Skeletal muscle cell (primary cell): Measurements from ENCODE around the gene MORN3.
"Not testable (repeated sequence)": the region's sequence is repeated elsewhere in the genome, so short reads cannot be mapped to it uniquely, and the experiment has no call there.

Experiments
- DNase-seq: peaks from one replicate; pipeline ENCODE4 v3.0.0-alpha.2; 2010; ENCODE audit warnings: low read depth
- H3K4me3 ChIP-seq: 2 replicates; pipeline ENCODE4 v1.5.1; 2011; ENCODE audit warnings: low read depth, mild to moderate bottlenecking, control low read depth, low read length, moderate library complexity

MORN3 gene

DNA sequence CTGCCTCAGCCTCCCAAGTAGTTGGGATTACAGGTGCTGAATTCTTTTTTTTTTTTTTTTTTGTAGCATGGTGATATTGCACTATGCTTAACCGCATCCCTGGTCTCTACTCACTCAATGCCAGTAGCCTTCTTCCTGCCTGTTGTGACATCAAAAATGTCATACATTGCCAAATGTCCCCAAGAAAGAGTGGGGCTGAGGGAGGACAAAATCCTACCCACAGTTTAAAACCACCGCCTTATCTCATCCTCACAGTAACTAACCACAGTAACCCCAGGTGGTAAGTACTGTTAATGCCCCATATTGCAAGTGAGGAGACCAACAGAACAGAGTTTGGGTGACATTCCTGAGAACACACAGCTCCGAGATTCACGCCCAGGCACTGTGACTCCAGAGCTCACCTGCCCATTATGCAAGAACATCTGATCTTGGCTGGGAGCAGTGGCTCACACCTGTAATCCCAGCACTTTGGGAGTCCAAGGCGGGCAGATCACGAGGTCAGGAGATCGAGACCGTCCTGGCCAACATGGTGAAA lies 19.6 kb downstream of the MORN3 start:
- DNase-seq: no peak
- H3K4me3 ChIP-seq: no peak overlapping the region

DNA sequence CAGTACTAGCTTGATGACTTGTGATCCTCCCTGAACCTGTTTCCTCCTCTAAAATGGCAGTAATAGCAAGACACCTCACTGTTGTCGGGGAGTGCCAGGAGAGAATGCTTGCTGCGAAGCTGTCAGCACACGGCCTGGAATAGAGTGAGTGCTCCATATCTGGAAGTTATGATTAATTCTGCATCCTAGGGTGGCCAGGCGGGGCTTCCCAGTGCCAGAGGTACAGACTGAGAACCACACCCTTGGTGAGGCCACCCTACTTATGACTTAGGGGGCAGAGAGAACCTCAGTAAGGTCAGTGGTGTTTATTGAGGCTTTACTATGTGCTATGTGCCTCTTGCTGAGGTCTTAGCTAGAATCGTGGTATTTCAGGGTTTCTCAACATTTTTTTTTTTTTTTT lies 20.1 kb downstream of the MORN3 start:
- no peak overlapping the region for H3K4me3 ChIP-seq
- no peak for DNase-seq

DNA sequence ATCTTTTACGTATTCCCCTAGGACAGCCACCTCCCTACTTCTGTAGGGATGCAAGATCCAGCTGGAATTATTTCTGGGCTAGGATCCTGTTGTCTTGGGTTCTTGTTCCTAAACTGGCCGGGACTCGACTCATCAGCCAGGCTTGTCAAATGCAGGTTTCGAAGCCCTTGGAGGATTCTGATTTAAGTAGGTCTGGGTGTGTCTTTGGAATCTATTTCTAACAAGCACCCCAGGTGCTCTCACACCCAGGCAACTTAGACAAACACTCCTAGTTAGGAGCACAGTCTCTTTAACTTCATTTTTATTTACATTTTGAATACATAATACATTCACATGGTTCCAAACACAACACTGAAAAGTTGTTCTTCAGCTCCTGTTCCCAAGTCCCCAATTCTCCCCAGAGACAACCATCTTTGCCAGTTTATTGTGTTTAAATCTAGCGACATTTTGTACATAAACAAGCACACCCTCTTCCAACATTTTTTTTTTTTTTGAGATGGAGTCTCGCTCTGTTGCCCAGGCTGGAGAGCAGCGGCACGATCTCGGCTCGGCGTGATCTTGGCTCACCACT lies 20.9 kb downstream of the MORN3 start:
- no peak for DNase-seq
- no peak overlapping the region for H3K4me3 ChIP-seq

DNA sequence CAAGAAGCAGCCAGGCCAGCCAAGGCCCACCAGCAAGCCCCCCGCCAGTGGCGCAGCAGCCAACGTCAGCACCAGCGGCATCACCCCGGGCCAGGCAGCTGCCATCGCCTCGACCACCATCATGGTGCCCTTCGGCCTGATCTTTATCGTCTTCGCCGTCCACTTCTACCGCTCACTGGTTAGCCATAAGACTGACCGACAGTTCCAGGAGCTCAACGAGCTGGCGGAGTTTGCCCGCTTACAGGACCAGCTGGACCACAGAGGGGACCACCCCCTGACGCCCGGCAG lies 28.2 kb downstream of the MORN3 start:
- DNase-seq: no peak
- no peak overlapping the region for H3K4me3 ChIP-seq

DNA sequence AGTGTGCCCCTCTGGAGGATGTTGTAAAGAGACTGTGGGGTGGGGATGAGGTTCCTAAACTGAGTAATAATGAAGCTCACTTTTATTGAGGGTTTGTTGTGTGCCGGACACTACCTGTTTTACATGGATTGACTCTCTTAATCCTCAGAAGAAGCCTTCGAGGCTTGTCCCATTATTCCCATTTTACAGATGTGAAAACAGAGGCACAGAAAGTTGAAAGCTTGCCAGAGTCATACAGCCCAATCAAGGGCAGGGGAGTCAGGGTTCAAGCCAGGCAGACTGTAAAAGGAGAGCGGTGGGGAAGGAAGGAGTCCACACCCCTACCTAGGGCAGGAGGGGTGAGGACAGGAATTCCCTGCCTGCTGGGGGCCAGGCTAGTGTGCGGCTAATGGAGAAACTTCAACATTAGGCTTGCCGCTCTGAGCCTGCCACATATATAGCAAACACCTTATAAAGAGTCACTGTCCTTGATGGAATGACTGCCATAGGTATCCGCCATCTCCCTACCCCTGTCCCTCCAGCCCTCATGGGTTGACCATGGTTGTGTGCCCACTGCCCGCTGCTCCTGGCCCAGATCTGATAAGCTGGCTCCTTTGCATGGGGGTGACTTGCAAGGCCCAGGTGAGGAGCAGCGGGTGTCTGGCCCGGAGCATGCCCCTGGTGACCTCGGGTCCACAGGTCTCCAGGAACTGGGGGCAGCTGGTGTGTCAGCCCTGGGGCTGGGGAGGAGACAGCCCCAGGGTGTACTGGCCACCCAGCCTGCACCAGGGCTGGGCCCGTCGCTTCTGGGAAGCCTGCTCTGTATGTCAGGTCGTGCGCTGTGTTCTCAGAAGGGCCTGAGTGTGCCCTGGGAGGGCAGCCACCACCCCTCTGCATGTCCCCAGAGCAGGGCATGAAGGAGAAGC lies 30.9 kb downstream of the MORN3 start:
- DNase-seq: no peak

DNA sequence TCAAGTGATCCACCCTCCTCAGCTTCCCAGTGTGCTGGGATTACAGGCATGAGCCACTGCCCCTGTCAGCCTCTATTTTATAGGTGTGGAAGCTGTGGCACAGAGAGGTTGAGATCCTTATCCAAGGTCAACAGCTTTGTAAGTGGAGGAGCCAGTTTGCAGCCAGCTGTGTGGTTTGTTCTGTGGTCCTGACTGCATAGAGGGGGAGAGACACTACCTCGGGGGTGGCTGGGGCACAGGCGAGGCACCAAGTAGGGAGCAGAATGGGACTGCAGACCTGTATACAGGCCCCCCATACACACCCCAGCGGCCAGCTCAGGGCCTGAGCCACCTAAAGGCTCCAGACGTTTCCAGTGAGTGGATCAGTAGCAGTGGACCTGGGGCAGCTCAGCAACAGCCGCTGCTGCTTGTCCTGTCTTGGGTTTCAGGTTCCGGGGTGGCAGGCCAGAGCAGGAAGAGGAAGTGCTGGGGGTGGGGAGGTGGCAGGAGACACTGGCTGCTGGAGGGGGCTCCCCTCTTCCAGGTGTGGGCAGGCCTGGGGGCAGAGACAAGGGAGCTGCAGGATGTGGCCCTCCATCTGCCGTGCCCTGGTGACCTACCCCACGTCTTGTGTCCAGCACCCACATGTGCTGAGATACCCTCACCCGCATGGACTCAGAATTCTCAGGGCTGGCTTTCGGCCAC lies 32.1 kb downstream of the MORN3 start:
- H3K4me3 ChIP-seq: no peak overlapping the region

More for the DNA sequence above, 30.9 kb downstream of the MORN3 start:
- no peak overlapping the region for H3K4me3 ChIP-seq

DNA sequence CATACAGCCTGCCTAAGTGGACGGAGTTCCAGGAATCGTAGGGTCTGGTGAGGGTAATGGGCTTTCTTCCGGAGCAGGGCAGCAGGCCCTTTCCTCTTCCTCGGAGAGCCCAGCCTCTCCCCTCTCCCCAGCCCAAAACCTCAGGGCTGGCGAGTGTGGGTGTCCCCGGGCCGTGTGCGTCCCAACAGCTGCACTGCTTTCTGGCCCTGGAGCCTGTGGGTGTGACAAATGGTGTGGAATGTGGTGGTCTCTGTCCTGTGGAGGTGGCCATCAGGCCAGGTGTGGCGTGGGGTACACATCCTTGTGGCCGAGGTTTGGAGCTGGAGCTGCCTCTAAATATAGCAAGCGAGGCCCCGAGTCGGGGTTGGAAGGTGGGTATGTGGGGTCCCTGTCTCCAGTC lies 34.6 kb downstream of the MORN3 start:
- no peak overlapping the region for H3K4me3 ChIP-seq
- no peak for DNase-seq

More for the DNA sequence above, 32.1 kb downstream of the MORN3 start:
- DNase-seq: no peak

DNA sequence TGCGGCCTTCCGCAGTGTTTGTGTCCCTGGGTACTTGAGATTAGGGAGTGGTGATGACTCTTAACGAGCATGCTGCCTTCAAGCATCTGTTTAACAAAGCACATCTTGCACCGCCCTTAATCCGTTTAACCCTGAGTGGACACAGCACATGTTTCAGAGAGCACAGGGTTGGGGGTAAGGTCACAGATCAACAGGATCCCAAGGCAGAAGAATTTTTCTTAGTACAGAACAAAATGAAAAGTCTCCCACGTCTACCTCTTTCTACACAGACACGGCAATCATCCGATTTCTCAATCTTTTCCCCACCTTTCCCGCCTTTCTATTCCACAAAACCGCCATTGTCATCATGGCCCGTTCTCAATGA lies 35.6 kb downstream of the MORN3 start:
- not testable (repeated sequence) for DNase-seq, H3K4me3 ChIP-seq

DNA sequence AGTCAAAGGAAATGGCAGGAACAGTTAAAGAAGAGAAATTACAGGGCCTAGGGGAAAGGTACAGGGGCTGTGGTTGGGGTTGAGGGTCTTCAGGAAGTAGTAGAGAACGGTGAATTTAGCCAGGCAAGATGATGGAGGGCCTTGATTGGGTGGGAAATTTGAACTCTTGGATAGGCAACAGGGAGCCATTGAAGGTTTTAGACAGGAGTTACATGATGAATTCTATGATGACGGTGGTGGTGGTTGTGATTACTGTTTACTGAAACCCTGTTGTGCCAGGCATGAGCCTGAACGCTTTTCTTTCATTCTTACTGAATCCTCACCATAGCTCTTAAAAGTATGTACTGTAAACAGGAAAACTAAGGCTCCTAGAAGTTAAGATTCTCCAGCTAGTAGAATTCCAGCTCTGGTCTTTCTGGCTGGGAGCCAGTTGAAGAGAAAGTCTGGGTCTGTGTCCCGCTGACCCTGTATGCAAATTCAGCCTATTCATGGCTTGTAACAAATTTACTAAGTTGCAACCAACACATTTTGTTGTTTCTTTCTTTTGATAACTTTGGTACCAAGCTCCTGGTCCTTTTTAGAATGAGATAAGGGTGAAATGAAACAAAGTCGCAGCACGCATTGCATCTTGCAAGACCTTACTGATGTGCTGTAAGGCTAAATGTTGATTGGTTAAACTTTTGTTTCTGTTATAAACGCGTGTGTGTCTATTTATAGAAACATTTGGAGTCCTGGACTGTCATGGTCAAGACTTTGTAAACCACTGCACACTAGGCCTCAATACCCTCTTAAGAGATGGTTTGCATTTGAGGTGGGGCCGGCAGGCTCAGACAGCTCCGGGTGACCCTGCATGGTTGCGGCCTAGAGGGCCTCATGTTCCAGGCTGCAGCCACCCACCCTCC lies 37.1 kb downstream of the MORN3 start:
- no peak for DNase-seq
- no peak overlapping the region for H3K4me3 ChIP-seq

DNA sequence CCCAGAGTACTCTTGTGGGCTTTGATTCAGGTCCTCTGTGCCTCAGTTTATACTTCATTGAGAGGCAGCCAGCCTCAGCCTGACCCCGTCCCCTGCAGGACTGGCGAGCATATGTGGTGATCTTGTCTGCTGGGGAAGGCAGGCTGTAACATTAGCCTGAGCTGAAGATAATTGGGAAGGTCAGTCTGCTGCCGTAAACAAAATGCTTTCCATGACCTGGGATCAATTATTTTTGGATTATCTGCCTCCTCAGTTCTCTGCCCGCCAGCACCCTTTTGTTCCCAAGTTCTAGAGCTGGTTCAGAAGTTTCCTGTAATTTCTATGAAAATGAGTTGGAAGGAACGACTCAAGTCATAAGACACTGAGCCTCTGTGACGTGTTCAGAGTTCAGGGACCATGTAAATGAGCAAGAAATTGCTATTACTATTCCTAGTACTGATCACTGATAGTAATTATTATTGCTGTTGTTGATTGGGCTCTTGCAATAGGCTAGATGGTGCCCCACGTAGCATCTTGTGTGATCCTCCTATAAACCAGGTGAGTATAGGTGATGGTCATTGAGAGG lies 38.6 kb downstream of the MORN3 start:
- no peak for DNase-seq
- H3K4me3 ChIP-seq: no peak overlapping the region

DNA sequence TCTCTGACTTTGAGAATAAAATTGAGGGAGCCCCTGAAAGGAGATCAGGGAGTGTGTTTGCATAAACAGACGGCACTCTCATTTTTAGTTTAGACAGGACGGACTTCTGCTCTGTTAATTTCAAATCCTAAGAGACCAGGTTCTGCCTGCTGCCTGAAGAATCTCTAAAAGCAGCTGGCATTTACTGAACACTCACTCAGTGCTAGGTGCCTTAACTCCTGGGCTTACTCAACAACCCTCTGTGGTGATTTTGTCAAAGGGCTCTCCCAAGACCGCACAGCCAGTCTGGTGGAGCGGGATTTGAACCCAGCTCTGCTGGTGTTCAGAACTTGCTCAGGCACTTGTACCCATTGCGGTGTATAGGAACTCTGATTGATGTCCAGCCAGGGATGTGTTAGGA lies 40.9 kb downstream of the MORN3 start:
- no peak overlapping the region for H3K4me3 ChIP-seq
- no peak for DNase-seq

DNA sequence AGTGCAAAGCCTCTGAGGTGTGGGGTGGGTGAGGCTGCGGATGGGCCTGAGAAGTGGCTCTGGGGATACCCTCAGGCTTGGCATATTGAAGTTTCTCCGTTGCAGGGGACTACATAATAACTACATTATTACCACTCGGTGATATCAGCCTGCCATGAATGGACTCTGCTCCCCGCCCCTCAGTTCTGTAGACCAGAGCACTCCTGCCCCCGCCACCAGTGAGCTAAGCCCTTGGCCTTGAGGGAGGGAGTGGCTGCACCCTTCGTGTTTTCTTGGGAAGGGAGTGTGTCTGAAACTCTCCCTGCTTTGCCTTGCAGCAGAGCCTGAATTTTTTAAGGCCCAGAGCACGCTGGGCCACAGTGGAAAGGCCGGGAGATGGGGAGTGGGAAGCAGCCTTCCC lies 41.4 kb downstream of the MORN3 start:
- no peak for DNase-seq
- H3K4me3 ChIP-seq: peak overlapping the region; percentile 58

DNA sequence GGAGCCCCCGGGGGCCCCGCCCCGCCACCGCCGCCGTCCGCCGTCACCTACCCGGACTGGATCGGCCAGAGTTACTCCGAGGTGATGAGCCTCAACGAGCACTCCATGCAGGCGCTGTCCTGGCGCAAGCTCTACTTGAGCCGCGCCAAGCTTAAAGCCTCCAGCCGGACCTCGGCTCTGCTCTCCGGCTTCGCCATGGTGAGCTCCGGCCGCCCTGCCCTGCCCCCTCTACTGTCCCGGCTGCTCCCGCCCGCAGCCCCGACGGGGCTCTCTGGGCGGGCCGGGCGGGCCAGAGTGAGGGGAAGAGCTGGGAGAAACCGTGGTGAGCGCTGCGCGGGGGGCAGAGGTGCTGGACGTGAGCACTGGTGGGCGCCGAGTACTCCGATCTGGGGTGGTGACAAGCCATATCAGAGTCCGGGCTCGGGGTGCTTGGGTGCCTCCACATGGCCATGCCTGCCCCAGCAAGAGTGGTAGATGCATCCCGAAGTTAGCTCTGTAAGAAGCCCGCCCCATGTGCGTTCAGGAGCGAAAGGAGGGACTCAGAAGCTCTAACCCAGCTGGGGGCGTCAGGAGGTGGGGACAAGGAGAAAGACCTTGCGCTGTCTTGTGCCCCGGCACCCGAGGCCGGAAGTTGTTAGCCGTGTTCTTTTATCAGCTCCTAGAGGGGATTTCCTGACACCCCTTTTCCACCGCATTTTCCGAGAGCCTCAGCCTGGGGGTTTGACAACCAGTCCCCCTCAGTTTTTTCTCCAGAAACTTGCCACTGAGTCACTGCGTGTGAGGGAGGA lies 42.4 kb downstream of the MORN3 start:
- peak overlapping the region; percentile 58 for H3K4me3 ChIP-seq
- peak; percentile 15 for DNase-seq

DNA sequence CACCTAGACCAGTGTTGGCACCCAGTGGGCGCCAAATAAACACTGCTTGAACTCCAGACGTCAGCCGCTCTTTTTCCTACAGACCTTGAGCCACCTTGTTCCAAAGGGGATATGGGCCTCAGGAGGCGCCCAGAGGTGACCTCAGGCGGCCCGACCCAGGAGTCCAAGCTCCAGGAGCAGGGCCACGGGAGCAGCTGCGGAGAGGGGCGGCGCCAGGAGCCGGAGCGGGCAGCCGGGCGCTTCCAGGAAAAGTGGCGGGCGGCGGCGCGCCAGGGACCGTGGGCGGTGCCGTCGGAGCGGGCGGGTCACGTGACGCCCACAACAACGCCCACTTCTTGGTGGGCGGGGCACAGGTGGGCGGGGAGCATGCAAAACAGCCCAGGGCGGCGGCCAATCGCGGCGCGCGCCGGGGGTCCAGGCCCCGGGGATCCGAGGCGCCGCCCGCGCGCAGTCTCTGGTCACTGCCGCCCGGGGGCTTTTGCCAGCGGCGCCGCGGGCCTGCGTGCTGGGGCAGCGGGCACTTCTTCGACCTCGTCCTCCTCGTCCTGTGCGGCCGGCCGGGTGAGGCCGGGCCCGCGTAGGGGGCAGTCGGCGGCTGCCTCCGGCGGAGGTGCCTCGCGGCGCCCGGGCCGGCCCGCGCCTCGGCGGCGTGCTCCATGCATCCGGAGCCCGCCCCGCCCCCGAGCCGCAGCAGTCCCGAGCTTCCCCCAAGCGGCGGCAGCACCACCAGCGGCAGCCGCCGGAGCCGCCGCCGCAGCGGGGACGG lies 43.2 kb downstream of the MORN3 start, which contains the start of gene ORAI1:
Gene ORAI1, plus strand, starts transcription at position 444 of the 766 bp plus-strand sequence.
- DNase-seq: peak; percentile 81
- H3K4me3 ChIP-seq: peak within 1 kb of the TSS; percentile 58

DNA sequence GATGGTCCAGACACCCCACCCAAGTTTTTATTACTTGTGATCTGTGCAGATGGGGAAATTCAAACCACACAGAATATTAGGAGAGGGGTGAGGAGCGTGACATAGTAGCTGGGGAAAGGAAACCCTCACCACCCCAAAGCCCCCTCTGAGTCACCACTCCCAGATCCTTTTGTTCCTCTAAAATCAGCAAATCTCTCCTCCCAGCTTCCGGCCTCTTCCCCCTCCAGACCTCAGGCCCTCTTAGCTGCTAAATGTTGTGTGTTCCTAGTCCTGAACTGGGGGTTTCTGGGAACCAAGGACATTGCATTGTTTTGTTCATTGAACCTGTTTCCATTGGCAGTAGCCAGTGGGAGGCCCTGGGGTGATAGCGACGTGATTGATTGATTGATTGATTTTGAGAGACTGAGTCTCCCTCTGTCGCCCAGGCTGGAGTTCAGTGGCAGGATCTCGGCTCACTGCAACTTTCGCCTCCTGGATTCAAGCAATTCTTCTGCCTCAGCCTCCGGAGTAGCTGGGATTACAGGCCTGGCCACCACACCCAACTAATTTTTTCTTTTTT lies 49.0 kb downstream of the MORN3 start:
- DNase-seq: no peak
- H3K4me3 ChIP-seq: no peak overlapping the region

DNA sequence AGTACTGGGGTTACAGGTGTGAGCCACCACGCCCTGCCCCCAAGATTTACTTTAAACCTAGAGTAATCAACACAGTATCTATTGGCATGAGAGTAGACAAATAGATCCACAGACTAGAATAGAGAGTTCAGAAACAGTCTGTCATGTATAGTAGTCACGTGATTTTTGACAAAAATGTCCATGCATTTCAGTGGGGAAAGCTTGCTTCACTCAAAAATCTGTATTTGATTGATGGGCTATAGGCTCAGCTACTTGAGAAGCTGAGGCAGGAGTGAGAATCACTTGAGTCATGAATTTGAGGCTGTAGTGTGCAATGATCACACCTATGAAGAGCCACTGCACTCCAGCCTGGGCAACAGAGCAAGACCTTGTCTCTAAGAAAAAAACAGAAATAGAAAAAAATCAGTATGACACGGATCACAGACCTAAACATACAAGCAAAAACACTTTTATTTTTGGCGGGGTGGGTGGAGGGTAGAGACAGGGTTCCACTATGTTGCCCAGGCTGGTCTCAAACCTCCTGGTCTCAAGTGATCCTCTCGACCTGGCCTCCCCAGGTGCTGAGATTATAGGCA lies 50.7 kb downstream of the MORN3 start:
- H3K4me3 ChIP-seq: no peak overlapping the region
- DNase-seq: no peak

DNA sequence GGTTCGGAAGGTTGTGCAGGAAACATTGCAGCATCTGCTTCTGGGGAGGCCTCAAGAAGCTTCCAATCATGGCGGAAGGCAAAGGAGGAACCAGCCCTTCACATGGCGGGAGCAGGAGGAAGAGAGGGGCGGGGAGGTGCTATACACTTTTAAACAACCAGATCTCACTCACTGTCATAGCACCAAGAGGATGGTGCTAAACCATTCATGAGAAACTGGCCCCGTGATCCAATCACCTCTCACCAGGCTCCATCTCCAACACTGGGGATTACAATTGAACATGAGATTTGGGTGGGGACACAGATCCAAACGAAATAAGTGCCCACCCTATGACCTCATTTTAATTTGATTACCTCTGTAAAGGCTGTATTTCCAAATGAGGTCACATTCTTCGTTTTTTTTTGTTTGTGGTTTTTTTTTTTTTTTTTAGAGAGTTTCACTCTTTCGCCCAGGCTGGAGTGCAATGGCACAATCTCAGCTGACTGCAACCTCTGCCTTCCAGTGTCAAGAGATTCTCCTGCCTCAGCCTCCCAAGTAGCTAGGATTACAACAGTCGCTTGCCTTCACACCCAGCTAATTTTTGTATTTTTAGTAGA lies 54.5 kb downstream of the MORN3 start:
- DNase-seq: no peak
- no peak overlapping the region for H3K4me3 ChIP-seq
